Measurements from ENCODE around the gene ZNF862.

The ZNF862 gene

GRCh38 chr7:149868623-149869290 lies 30.6 kb downstream of the ZNF862 start:
- DNase-seq: no peak

- DNase-seq: no peak
Measured at GRCh38 chr7:149869291-149869650, 31.1 kb downstream of the ZNF862 start.

DNA sequence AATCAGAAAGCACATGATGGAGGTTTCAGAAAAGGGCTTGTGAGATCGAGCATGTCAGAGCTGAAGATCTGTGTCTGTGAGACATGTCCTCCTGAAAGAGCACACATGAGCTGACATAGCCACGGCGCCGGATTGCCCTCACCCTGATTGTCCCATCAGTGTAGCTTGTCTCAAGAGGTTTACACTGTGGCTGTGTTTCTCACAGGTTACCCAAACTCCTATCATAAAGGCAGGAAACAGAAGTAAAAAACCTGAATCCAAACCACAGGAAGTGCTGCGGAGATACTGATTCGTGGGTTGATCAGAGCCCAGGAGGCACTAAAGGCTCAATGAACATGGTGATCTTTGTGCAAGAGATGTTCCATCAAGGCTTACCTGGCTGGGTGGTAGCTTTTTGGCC lies 31.7 kb downstream of the ZNF862 start:
- no peak for DNase-seq

DNA sequence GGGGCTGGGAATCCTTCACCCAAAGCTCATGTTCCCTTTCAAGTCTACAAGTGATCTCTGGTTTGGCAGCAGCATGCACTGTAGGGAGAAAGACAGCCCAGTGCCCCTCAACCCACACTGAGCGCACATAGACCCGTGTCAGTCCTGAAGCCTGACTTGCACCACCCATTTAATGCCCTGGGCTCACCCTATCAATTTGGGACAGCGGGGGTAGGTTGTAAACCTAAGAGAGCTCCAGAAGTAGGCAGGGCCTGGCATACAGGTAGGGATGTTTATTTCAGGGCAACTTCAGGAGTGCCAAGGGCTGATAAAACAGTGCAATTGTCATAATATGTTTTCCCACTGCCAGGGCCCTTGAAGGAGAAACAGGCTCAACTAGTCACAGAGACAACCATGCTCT lies 32.1 kb downstream of the ZNF862 start:
- DNase-seq: no peak

GRCh38 chr7:149870701-149871483 lies 32.7 kb downstream of the ZNF862 start:
- no peak for DNase-seq

GRCh38 chr7:149871576-149871975 lies 33.4 kb downstream of the ZNF862 start:
- DNase-seq: peak; percentile 59

GRCh38 chr7:149872419-149873073 lies 34.4 kb downstream of the ZNF862 start:
- DNase-seq: peak; percentile 6

GRCh38 chr7:149873074-149873969 lies 35.1 kb downstream of the ZNF862 start, which contains the start of gene ATP6V0E2:
Gene ATP6V0E2, plus strand, starts transcription at chr7:149873969. Its CDS starts 97 bp downstream, at chr7:149874066.
- DNase-seq: peak; percentile 94

DNA sequence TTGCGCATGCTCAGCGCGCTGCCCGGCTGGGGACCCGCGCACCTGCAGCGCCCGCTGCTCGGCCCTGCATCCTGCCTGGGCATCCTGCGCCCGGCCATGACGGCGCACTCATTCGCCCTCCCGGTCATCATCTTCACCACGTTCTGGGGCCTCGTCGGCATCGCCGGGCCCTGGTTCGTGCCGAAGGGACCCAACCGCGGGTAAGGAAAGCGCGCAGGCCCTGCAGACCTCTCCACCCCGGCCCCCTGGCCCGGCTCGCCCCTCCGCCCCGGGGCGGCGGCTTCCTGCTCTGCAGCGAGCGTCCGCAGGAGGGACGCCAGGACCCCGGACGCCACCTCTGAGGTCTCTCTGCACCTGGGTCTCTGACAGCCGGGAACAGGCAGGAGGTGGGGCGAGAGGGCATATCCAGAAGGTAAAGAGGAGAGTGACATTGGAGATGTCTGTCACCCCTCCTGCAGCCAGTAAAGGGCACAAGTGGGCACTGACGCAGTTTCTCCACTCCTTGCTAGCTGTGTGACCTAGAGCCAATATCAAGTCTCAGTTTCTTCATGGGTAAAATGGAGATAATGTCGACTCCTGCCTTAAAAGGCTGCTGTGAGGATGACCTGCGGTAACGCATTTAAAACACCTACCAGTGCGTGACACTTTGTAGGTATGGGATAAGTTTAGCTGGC lies 35.9 kb downstream of the ZNF862 start:
- DNase-seq: no peak

DNA sequence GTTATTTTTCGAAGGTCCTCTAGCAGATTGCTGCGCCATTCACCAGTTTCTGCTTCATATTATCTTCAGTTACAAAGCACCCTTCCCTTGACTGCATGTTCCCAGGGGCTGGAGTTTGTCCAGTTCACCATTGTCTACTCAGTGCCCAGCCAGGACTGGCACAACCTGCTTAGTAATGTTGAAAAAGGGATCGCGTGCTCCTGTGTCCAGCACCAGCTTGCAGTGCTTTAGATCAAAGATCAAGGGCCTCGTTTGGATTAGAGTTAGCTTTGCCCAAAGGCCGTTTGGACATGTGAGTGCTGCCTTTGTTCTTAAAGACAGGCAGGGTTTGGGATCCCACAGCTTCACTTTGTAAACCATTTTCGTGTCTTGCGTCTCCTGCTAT lies 36.5 kb downstream of the ZNF862 start:
- no peak for DNase-seq

DNA sequence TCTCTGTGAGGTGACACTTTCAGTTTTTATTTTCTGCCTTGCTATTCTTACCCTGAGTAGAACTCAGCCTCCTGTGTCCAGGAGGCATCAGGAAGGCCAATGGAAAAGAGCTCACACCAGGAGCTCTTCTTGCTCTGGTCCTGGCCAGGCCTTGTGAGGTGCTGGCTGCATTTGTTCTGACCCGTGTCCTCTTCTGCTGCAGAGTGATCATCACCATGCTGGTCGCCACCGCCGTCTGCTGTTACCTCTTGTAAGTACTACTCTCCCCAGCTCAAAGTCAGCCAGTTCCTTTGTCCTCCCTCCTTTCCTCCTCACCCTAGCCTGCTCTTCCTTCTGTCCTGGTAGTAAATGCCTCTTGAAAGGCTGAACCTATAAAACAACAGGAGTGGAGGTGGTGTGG lies 37.2 kb downstream of the ZNF862 start:
- DNase-seq: no peak

GRCh38 chr7:149877890-149878522 lies 39.8 kb downstream of the ZNF862 start:
- DNase-seq: no peak

DNA sequence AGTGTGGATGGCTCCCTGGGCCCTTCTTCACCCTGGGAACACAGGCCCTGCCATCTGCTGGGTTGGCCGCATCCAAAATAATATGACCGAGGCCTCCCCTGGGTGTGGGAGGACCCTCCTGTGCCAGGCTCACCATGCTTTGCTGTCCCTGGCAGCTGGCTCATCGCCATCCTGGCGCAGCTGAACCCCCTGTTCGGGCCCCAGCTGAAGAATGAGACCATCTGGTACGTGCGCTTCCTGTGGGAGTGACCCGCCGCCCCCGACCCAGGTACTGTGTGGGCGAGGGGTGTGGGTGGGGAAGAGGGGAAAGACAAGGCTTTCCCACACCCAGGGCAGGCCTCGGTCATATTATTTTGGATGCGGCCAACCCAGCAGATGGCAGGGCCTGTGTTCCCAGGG lies 40.3 kb downstream of the ZNF862 start:
- DNase-seq: no peak

DNA sequence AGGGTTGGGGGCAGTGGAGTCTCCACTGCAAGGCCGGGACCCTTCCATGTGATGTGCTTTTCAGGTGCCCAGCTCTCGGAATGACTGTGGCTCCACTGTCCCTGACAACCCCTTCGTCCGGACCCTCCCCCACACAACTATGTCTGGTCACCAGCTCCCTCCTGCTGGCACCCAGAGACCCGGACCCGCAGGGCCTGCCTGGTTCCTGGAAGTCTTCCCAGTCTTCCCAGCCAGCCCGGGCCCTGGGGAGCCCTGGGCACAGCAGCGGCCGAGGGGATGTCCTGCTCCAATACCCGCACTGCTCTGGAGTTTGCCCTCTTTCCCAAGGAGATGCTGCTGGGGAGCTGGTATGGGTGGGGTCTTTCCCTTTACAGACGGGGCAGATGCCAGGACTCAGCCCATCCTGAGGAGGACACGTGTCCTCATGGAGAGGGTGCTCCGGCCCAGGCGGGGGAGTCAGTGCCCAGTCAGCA lies 41.1 kb downstream of the ZNF862 start:
- DNase-seq: no peak

DNA sequence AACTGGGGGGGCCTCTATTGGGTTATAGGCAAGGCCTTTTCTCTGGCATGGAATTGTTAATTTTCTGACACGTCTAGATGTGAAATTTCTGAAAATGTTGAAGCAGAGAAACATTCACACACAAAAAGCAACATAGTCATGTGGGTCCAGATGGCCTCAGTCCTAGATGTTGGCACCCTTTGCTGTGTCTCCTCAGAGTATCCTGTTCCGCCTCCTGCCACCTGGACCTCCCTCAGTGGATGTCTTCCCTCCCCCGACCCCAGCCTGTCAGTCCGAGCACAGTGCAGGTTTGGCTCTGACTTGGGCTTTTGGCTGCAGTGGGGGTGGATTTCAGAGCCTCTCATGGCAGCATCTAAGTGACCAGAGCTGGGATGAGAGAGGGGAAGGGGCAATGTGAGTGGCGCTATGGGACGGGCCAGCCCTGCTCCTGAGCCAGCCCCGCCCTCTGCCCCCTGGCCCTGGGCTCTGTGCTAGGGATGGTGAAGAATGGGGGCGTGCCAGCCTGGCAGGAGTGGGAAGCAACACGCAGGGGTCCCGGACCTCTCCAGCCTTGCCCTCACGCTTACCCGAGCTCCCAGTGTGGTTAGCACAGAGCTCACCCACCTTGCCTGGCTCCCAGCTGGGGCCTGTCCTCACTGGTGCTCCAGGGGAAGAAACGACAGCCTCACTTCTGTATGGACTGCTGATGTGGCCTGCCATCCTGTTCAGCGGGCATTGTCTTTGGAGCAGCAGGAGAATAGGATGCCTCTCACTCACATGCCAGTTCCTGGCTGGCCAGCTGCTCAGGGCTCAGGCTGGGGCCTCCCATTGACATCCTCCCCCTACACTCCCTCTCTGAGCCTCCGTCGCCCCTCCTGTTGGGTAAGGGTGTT lies 41.8 kb downstream of the ZNF862 start:
- DNase-seq: no peak

GRCh38 chr7:149880638-149881311 lies 42.6 kb downstream of the ZNF862 start:
- no peak for DNase-seq

- DNase-seq: no peak
Measured at GRCh38 chr7:149881328-149882247, 43.4 kb downstream of the ZNF862 start.

- no peak for DNase-seq
Measured at GRCh38 chr7:149882248-149883047, 44.3 kb downstream of the ZNF862 start.
